CD4-positive, alpha-beta T cell treated with Interleukin-21 for 1 hour (primary cell): Measurements from ENCODE around the gene SMYD5.
"Not testable (repeated sequence)": the region's sequence is repeated elsewhere in the genome, so short reads cannot be mapped to it uniquely, and the experiment has no call there.

Experiments
- DNase-seq: peaks from one replicate; pipeline ENCODE4 v3.0.0-alpha.2; 2020

SMYD5 gene

DNA sequence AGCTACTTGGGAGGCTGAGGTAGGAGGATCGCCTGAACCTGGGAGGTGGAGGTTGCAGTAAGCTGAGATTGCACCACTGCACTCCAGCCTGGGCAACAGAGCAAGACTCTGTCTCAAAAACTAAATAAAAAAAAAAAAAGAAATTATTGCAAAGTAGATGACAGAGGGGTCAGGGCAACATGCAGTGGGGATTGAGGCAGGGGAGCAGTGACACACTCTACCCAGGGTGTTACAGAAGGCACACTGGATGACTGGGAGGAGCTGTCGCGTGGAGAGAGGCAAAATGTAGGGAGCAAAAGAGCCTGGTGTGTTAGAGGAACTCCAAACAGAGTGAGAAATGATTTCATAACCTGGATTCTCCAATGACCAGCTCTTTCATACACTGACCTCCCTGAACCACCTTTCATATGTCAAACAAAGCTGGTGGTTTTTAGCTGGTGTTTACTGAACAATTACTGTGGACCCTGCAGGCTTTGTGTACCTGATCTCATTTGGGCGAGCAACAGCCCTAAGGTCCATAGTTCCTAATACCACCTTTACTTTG is 48.1 kb downstream of the SMYD5 start:
- DNase-seq: no peak

DNA sequence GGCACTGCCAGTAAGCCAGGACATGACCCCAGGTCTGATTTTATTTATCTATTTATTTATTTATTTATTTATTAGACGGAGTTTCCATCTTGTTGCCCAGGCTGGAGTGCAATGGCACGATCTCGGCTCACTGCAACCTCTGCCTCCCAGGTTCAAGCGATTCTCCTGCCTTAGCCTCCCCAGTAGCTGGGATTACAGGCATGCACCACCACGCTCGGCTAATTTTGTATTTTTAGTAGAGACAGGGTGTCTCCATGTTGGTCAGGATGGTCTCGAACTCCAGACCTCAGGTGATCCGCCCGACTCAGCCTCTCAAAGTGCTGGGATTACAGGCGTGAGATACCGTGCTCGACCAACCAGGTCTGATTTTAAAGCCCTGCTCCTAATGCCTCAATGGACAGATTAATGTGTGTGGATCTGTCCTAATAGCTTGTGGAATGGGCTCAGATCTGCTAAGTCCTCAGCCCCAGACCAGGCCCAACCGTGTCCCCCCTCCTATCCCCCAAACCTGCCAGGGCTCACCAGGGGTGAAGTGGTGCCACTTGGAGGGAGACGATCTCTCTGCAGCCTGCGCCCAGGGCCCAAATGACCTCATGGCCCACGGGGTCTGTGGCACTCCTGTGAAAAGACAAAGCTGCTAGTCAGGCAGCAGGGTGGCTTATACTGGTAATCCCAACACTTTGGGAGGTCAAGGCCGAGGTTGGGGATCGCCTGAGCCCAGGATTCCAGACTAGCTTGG is 48.8 kb downstream of the SMYD5 start:
- DNase-seq: not testable (repeated sequence)

DNA sequence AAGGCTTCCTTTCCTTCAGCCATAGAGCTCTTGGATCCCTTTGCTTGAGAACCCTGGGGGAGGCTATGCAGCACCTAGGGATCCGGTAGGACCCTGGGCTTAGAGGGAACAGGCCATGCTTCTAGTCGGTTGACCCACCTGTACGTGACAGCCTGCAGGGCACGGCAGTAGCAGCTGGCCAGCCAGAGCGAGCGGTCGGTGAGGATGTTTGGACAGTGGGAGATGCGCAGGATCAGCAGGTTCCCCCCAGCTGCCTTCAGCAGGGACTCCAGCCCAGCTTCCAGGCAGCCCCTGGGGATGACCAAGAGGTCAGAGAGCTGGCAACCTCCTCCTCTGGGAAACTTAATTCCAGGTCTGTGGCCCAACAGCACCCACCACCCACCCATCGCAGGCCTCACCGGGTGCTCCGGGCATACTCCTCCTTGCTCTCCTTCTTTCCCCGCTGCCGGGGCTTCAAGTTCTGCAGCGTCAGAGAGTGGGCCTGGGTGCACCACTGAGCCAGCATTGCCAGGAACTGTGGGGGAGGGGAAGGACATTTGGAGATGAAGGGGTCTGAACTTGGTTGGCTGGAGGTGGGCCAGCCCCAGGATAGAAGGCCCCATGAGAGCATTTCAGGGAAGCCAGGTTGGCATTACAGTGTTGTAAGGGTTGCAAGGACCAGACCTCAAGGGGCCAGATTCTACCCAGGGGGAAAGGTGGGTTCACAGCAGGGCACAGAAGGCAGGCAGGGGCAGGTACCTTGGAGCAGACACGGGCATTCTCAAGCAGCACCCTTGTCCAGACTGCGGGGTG is 49.7 kb downstream of the SMYD5 start:
- no peak for DNase-seq

DNA sequence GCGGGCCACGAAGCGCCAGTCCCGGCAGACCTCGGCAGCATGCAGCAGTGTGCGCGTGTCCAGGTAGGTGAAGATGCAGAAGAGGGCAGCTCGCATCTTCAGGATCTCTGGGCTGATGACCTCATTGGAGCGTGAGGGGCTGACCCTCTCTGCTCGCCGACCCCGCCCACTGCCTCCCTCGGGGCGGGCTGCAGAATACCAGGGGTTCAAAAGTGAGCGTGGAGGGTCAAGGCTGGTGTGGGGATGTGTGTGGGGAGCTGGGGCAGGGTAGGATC is 50.2 kb downstream of the SMYD5 start:
- no peak for DNase-seq

DNA sequence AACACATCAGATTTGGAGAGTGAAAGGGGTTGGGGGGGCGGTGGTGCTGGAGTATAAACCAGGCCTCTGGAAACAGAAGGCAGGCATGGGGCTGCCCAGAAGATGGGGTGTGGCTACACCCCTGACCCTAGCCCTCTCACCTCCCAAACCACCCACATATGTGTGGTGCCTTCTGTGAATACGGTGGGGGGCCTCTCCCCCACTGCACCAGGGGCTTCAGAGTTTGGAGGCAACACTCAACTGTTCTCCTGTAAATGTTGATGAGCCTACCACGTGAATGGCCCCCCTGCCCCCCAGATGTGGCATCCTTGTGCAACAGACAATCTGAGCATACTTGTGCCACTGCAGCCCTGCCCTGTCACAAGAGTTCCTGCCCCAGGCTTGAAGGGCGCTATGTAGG is 50.7 kb downstream of the SMYD5 start:
- DNase-seq: no peak

DNA sequence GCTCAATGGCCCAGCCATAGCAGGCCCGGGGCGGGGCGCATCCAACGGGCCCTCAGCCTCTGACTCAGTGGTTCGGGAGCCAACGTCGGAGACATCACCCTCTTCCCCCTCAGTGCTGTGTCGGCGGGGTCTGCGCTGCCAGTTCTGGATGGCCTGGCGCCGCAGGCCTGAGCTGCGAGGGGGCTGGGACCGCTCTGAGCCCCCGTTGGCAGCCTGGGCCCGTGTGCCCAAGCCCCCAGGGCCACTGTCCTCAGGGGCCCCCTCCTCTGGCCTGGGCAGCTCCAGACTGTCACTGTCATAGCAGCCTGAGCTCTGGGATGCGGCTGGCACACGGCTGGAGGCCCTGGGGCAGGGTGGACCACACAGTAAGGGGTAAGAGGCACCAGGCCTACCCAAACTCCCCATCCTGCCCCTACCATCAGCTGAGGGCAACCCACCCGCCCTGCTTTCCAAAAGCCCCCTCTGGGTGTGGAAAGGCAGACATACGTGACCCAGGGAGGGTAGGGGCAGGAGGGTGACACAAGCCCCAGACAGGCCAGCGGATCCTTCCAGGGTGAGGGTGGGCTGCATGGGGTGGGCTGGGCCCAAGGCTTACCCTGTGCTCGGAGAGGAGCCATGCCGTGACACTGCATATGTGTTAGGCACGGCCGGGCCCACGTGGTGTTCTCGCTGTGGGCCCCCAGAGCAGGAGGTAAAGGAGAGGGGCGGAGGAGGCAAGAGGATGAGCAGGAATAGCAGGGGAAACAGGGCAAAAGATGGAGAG is 51.4 kb downstream of the SMYD5 start:
- DNase-seq: no peak

DNA sequence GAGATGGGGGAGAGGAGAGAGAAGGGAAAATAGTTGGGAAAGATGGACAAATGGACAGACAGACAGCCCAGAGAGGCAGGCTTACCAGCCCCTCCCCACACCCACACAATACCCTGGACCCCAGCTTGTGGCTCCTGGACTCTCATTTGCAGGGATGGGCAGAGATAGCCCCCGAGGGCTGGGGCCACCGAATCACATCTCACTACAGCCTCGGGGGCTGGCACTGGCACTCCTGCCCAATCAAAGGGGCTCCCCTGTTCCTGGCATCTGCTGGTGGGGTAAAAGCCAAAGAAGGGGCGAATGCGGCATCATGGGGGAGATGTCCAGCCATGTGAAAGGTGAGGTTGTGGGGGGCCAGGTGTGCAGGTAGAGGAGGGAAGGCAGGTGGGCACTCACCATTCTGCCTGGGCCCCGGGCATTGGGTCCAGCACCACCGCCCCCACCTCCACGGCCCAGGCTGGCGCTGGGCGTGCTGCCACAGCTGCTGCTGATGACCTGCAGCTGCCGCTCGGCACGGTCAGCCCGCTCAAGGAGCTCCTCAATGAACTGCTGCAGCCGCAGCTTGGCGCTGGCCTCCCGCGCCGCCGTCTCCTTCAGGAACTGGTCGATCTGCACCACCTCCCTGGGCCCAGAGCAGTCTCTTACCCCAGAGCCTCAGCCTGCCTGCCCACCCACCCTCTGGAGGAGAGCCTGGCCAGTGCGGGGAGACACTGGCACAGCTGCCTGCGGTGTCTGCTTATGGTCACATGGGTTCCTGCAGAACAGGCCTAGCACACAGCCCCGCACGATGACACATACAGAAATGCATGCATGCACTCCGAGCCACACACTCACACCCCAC is 52.2 kb downstream of the SMYD5 start:
- DNase-seq: no peak

DNA sequence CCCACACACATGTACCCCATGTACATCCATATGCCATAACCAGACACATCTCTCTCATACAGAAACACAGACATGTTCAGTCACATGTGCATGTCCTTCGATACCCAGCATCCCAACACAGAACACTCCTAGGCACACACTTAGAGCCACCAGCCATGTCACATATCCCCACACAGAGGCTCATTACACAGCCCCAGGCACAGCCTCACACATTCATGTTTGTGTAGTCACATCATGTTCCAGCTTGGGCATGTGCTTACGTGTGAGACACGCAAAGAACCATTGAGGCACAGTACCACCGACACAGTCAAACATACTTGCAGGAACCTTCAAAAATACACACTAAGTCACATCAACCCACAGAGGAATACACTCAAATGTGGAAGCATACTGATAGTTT is 53.0 kb downstream of the SMYD5 start:
- DNase-seq: no peak

DNA sequence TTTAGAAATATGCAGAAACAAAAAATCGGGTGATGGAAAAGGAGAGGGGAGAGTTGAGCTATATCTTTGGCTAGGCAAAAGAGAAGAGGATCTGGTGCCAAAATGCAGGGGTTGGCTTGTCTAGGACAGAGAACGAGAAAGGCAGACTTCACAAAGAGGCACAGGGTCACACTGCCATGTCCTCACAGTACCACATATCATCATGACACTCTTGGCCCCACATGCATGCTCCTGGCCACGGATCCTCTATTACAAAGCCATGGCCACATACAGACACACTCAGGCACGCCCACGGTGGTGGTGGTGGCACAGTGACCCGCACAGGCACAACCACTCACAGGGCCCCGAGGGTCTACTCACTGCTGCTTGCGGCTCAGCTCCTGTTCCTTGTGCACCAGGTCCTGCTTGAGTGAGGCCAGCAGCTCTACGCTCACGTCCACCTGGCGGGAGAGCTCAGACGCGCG is 54.4 kb downstream of the SMYD5 start:
- DNase-seq: no peak

DNA sequence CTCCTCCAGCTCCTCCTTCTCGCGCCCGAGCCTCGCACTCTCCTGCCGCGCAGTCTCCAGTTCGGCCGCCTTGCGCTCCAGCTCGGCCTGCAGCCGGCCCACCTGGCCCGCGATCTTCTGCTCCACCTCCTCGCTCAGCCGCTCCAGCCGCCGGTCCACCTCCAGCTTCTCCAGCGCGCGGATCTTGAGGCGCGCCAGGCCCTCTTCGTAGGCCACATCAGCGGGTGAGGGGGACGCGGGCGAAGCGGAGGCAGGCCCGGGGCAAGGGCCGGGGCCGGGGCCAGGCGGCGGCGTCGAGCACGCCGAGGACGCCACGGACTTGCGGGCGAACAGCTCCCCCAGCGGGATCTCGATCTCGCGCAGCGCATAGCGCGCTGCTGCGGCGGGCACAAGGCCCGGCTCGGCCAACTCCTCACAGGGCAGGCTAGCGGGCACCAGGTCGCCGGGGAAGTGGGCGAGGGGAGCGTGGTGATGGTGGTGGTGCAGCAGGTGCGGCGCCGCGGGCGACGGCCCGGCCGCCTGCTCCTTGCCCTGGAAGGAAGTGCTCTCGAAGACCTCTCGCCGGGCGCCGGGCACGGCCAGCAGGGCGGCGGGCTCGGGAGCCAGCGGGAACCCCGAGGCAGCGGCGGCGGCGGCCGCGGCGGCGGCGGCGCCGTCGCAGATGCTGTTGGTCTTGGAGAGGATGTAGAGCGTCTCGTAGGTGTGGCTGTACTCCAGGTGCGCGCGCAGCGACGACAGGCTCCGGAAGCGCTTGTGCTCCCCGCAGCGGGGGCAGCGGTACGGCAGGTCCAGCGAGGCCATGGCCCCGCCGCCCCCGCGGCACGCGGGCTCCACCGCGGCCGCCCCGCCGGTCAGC is 55.0 kb downstream of the SMYD5 start:
- peak; percentile 87 for DNase-seq

DNA sequence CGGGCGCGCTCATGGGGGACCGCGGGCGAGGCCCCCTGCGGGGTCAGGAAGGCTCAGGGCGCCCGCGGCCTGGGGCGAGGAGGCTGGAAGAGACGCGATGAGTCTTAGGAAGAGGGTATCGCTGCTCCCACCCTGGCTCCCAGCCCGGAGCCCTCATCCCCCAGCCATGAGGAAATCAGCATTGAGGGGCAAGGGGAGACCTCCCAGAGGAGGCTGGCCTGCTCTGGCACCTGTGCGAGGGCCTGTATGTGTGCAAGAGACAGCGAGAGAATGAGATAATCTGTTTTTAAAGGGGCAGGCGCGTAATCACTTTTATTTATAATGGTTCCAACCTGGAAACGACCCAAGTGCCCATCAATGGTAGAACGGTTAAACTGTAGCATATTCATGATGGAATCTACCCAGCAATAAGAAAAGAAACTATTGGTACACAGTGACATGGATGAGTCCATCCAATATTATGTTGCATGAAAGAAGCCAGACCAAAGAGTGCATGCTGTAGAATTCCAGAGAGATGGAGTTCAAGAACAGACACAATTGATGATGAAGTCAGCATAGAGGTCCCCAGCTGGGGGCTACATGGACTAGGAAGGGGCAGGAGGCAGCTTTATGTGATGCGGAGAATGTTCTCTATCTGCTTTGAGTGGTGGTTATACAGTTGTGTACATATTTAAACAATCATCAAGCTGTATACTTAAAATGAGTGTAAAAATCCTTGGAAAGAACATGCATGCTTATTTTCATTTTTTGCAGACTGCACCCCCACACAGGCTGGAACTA is 55.8 kb downstream of the SMYD5 start:
- DNase-seq: no peak

DNA sequence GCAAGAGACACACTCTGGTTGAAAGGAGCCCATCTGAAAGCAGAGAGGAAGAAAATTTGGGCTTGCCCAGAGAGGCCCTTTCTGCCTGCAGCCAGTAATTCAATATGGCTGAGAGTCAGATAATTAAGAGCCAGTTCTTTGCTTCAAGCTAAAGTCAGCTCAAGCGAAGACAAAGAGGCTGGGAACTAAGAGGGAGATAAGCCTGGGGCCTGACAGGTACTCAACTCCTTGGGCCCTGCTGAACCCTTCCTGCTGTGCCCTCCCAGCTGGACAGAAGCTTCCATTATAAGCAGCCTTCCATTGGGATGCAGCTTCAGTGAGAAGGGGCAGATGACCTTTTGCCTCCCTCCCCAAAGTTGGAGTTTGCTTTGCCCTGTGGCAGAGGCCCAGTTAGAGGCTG is 58.2 kb downstream of the SMYD5 start:
- DNase-seq: no peak
